Mucosa of descending colon (tissue), 3 donors: ENCODE measurements around the gene LRRN4CL. TPM values are rescaled to one million over a fixed set of nuclear protein-coding genes. Genes with fewer than 3 reads are reported as not detected.
A peak's percentile ranks its signal among the peaks of the same experiment; 100 is the strongest.

Experiments used
- ATAC-seq: fragments of 200-7000 bp; cut with Tn5 transposase; one replicate; pipeline ENCODE4 v1.9.1; 2020; ENCODE audit warnings: mild to moderate bottlenecking, moderate library complexity
- DNase-seq, 3 donors: peaks; one replicate each; pipeline ENCODE4 v3.0.0-alpha.2; 2020
- H3K36me3 ChIP-seq: fragments of 200-600 bp; one replicate; pipeline ENCODE4 v1.8.0; 2021; ENCODE audit warnings: low read depth, mild to moderate bottlenecking
- H3K4me1 ChIP-seq: fragments of 200-600 bp; one replicate; pipeline ENCODE4 v1.8.0; 2021; ENCODE audit warnings: low read depth, mild to moderate bottlenecking
- H3K4me3 ChIP-seq: fragments of 200-600 bp; one replicate; pipeline ENCODE4 v1.8.0; 2021; ENCODE audit warnings: mild to moderate bottlenecking
- H3K9me3 ChIP-seq: fragments of 200-600 bp; one replicate; pipeline ENCODE4 v1.8.0; 2021; ENCODE audit warnings: mild to moderate bottlenecking
- CTCF ChIP-seq: fragments of 200-600 bp; IDR thresholded peaks from one replicate; pipeline ENCODE4 v1.8.0; 2022; ENCODE audit warnings: antibody characterized with exemption, mild to moderate bottlenecking
- intact Hi-C, 2 donors: fragments of 100-400 bp; cut with DNase I in 1 of 2; cut with micrococcal nuclease in 1 of 2; formaldehyde crosslinking; loops; one replicate each; pipeline versions ENCODE4 v1.11.0 to v1.11.1; 2022; cut with DNase I, micrococcal nuclease
- total RNA-seq, 3 donors: library from RNA; stranded (reverse); fragmentation: NEBNext Ultra II Directional in 2 of 3; extraction: Animal tissue kit (Norgen Biotek cat#: 25700) in 2 of 3; gene quantifications; one replicate each; pipeline versions ENCODE4 v1.2.1 to v1.2.4, GENCODE V29; 2021 to 2023
- donor health status: DM: no; HTN: no; CAD: no; lungs with moderate emphysema.
- donor health status: DM: no; HTN: no; CAD: no.
- donor health status: DM: no; HTN: yes; CAD: no.

The LRRN4CL gene
- total RNA-seq, 3 donors from 2014 or later: 1.2 to 11.5 (median 5.6) TPM

GRCh38 chr11:62688491-62688890 lies 839 bp downstream of the LRRN4CL start:
- Histone ChIP-seq H3K36me3 (no peaks in the 10 kb centered on the region), H3K9me3 (no peaks in the 10 kb centered on the region), H3K4me1 (peaks cover 5% of the 10 kb centered on the region), H3K4me3 (no peak overlapping the region)
- no peak for TF ChIP-seq CTCF
- DNase-seq (no peak), ATAC-seq (no peak)
- intact Hi-C loops: no loop called here

GRCh38 chr11:62687508-62688396 lies 1.6 kb downstream of the LRRN4CL start:
- no peak overlapping the region for H3K4me3 ChIP-seq
- H3K9me3 ChIP-seq: no peaks in the 10 kb centered on the region
- H3K36me3 ChIP-seq: no peaks in the 10 kb centered on the region
- TF ChIP-seq CTCF: no peak
- DNase-seq: peak in 1 of 3 donors; percentile 56
- ATAC-seq: peak; percentile 37
- intact Hi-C loops: no loop called here
- peaks cover 5% of the 10 kb centered on the region for H3K4me1 ChIP-seq

GRCh38 chr11:62682518-62682917 lies 6.8 kb downstream of the LRRN4CL start:
- peak; percentile 73 for ATAC-seq
- no peak for TF ChIP-seq CTCF
- peak; percentile 52 to 74 (median 68) for DNase-seq
- Histone ChIP-seq H3K36me3 (no peaks in the 10 kb centered on the region), H3K9me3 (no peaks in the 10 kb centered on the region), H3K4me3 (no peak overlapping the region), H3K4me1 (peaks cover 18% of the 10 kb centered on the region)
- intact Hi-C loops: no loop called here

- Histone ChIP-seq H3K36me3 (no peaks in the 10 kb centered on the region), H3K4me3 (no peak overlapping the region), H3K9me3 (no peaks in the 10 kb centered on the region), H3K4me1 (peaks cover 19% of the 10 kb centered on the region)
- DNase-seq (peak in 2 of 3 donors; percentile 34 to 65), ATAC-seq (peak; percentile 78)
- intact Hi-C loops: no loop called here
- no peak for TF ChIP-seq CTCF
Observed at GRCh38 chr11:62680825-62681240, 8.5 kb downstream of the LRRN4CL start.

GRCh38 chr11:62678770-62679696 lies 10.3 kb downstream of the LRRN4CL start, which contains the start of gene UBXN1:
Gene UBXN1 (minus strand): TSS chr11:62679073. CDS start chr11:62678923, 150 bp downstream.
- no peak for TF ChIP-seq CTCF
- ATAC-seq (peak; percentile 91), DNase-seq (peak; percentile 90 to 94 (median 93))
- H3K36me3 ChIP-seq: no peaks in the 10 kb centered on the region
- H3K4me3 ChIP-seq: peak within 1 kb of the TSS; percentile 99
- peaks cover 19% of the 10 kb centered on the region for H3K4me1 ChIP-seq
- intact Hi-C loops: no loop called here
- no peaks in the 10 kb centered on the region for H3K9me3 ChIP-seq
